Transverse colon (tissue), 4 donors: ENCODE results near the gene STARD6. TPM values are rescaled to one million over a fixed set of nuclear protein-coding genes. Genes with fewer than 3 reads are reported as not detected.

ENCODE experiments used
- DNase-seq: peaks from one replicate; pipeline ENCODE4 v3.0.0-alpha.2; 2019
- H3K27ac ChIP-seq, 4 donors: fragments of 200-600 bp; sonication (generic); 2 replicates each; pipeline ENCODE4 v1.5.1; 2016 to 2018; ENCODE audit warnings: inconsistent platforms in 4 of 4
- H3K27me3 ChIP-seq: fragments of 200-600 bp; sonication (generic); 2 replicates; pipeline ENCODE4 v1.5.1; 2017; ENCODE audit warnings: inconsistent platforms
- H3K36me3 ChIP-seq, 4 donors: fragments of 200-600 bp; sonication (generic); 2 replicates each; pipeline ENCODE4 v1.5.1; 2017 to 2019; ENCODE audit warnings: inconsistent platforms in 4 of 4
- H3K4me1 ChIP-seq, 4 donors: fragments of 200-600 bp; sonication (generic); 2 replicates each; pipeline ENCODE4 v1.5.1; 2017 to 2020; ENCODE audit warnings: inconsistent platforms in 4 of 4
- H3K4me3 ChIP-seq, 4 donors: fragments of 200-600 bp; sonication (generic); 1 replicate in 1 of 4; 2 replicates in 3 of 4; pipeline versions ENCODE4 v1.5.1 to v1.6.1; 2017 to 2019; ENCODE audit warnings: inconsistent platforms in 4 of 4
- H3K9me3 ChIP-seq, 2 donors: fragments of 200-600 bp; sonication (generic); 2 replicates each; pipeline ENCODE4 v1.5.1; 2017 to 2019; ENCODE audit warnings: inconsistent platforms in 2 of 2
- CTCF ChIP-seq, 5 experiments: fragments of 200-600 bp in 3 of 5; fragments of 450-650 bp in 2 of 5; sonication (generic) in 3 of 5; IDR thresholded peaks; 1 replicate in 2 of 5; 2 replicates in 3 of 5; pipeline ENCODE4 v1.5.1; 2016 to 2017; ENCODE audit warnings: antibody characterized with exemption in 5 of 5, inconsistent platforms in 3 of 5, mild to moderate bottlenecking in 2 of 5, moderate library complexity in 1 of 5
- EP300 ChIP-seq: sonication (generic); formaldehyde crosslinking; IDR thresholded peaks from one replicate; pipeline ENCODE4 v1.6.1; 2017; ENCODE audit warnings: antibody characterized with exemption, low read depth
- POLR2A ChIP-seq: fragments of 450-650 bp; IDR thresholded peaks from one replicate; pipeline ENCODE4 v1.6.1; 2016; ENCODE audit warnings: antibody characterized with exemption, mild to moderate bottlenecking, moderate library complexity
- POLR2AphosphoS5 ChIP-seq, 3 donors: sonication (generic); formaldehyde crosslinking; IDR thresholded peaks; one replicate each; pipeline ENCODE4 v1.6.1; 2016; ENCODE audit warnings: antibody characterized with exemption in 3 of 3
- WGBS, 2 donors: methylation state at CpG; one replicate each; pipeline ENCODE4 v1.1.5; 2018; ENCODE audit warnings: low coverage in 1 of 2; 5-methylcytosine and 5-hydroxymethylcytosine counted together
- in situ Hi-C, 4 donors: fragments of 200-750 bp; cut with MboI; loops; one replicate each; pipeline versions ENCODE4 v1.15.0 to v1.15.1; 2017; ENCODE audit warnings: low sequenced_read_pairs in 3 of 4, low pct_ligation_motif_present in 1 of 4, low pct_unique_long_range_greater_than_20kb in 1 of 4
- intact Hi-C: fragments of 100-400 bp; cut with DNase I; formaldehyde crosslinking; loops from one replicate; pipeline ENCODE4 v1.15.1; 2023; ENCODE audit warnings: low total_unique reads
- total RNA-seq, 4 donors: library from RNA; depleted of rRNA; stranded (reverse); fragments of >200 nt; gene quantifications; one replicate each; pipeline ENCODE4 v1.1.0, GENCODE V29; 2016

The STARD6 gene
- total RNA-seq, 4 donors from 2014 or later: not detected

GRCh38 chr18:54284981-54285785, 72.5 kb downstream of the STARD6 start:
- Histone ChIP-seq H3K36me3 (peaks cover 0 to 60% (median 14%) of the 10 kb centered on the region in 4 donors), H3K27me3 (no peaks in the 10 kb centered on the region), H3K9me3 (no peaks in the 10 kb centered on the region), H3K4me3 (no peak overlapping the region), H3K4me1 (no peaks in the 10 kb centered on the region), H3K27ac (no peak overlapping the region)
- DNase-seq: peak; percentile 31
- TF ChIP-seq POLR2A: no peak
- TF ChIP-seq EP300: no peak
- TF ChIP-seq POLR2AphosphoS5 (IDR thresholded peaks at IDR 0.05): no peak
- TF ChIP-seq CTCF (IDR thresholded peaks at IDR 0.05): no peak
- intact Hi-C loops: no loop called here
- in situ Hi-C loops: no loop called here
- 63 to 83% methylated on average over 6 to 8 of the region's 8 CpGs for WGBS, 2 donors

- H3K4me3 ChIP-seq: no peak overlapping the region
- 66 to 85% methylated on average over 3 of the region's 3 CpGs for WGBS, 2 donors
- no peak for TF ChIP-seq POLR2A
- TF ChIP-seq CTCF (IDR thresholded peaks at IDR 0.05): no peak
- no peak for TF ChIP-seq POLR2AphosphoS5 (IDR thresholded peaks at IDR 0.05)
- TF ChIP-seq EP300: no peak
- no peaks in the 10 kb centered on the region for H3K9me3 ChIP-seq
- no peak for DNase-seq
- intact Hi-C loops (no loop called here), in situ Hi-C loops (no loop called here)
- peaks cover 0 to 61% (median 12%) of the 10 kb centered on the region in 4 donors for H3K36me3 ChIP-seq
- H3K27me3 ChIP-seq: no peaks in the 10 kb centered on the region
- no peak overlapping the region for H3K27ac ChIP-seq
- no peaks in the 10 kb centered on the region for H3K4me1 ChIP-seq
Measured at GRCh38 chr18:54284535-54284934, 73.1 kb downstream of the STARD6 start.

GRCh38 chr18:54280220-54280569, 77.5 kb downstream of the STARD6 start:
- in situ Hi-C loops: no loop called here

More at GRCh38 chr18:54280220-54280569, 77.5 kb downstream of the STARD6 start:
- Histone ChIP-seq H3K36me3 (peaks cover 0 to 44% (median under 1%) of the 10 kb centered on the region in 4 donors), H3K4me1 (no peaks in the 10 kb centered on the region), H3K4me3 (no peak overlapping the region), H3K27ac (no peak overlapping the region), H3K27me3 (no peaks in the 10 kb centered on the region), H3K9me3 (no peaks in the 10 kb centered on the region)
- TF ChIP-seq EP300 (no peak), POLR2A (no peak), CTCF (IDR thresholded peaks at IDR 0.05) (no peak), POLR2AphosphoS5 (IDR thresholded peaks at IDR 0.05) (no peak)
- intact Hi-C loops: no loop called here
- DNase-seq: no peak
